Adrenal gland (tissue), 5 donors: ENCODE data around the gene RAB5IF.

Experiments used
- CTCF ChIP-seq, 6 experiments: fragments of 450-650 bp in 4 of 6; fragments of 200-600 bp in 2 of 6; sonication (generic) in 1 of 6; IDR thresholded peaks; 1 replicate in 5 of 6; 2 replicates in 1 of 6; pipeline versions ENCODE4 v1.5.1 to v1.8.0; 2016 to 2021; ENCODE audit warnings: antibody characterized with exemption in 6 of 6, mild to moderate bottlenecking in 2 of 6, moderate library complexity in 1 of 6
- POLR2A ChIP-seq, 2 donors: fragments of 450-650 bp; IDR thresholded peaks; one replicate each; pipeline ENCODE4 v1.6.1; 2017; ENCODE audit warnings: antibody characterized with exemption in 2 of 2, mild to moderate bottlenecking in 2 of 2, moderate library complexity in 1 of 2
- donor health status: DM: no; HTN: no; CAD: no.

GRCh38 chr20:36593347-36593929 lies 12.1 kb upstream of the RAB5IF start:
- TF ChIP-seq CTCF (IDR thresholded peaks at IDR 0.05) (no peak), POLR2A (IDR thresholded peaks at IDR 0.05) (no peak)
